NB4 (cell line): ENCODE results near the gene METTL5.

Source experiments
- MYC ChIP-seq: IDR thresholded peaks from 2 replicates; pipeline ENCODE4 v1.6.1; 2011; ENCODE audit warnings: low read depth, low read length
- POLR2A ChIP-seq: IDR thresholded peaks from 2 replicates; pipeline ENCODE4 v1.6.1; 2011; ENCODE audit warnings: mild to moderate bottlenecking; ENCODE audit not compliant: insufficient read length; ENCODE audit errors: extremely low read depth
- TF ChIP-seq, protein P1 (sequence below): IDR thresholded peaks from 2 replicates; pipeline ENCODE4 v1.6.1; 2011; ENCODE audit warnings: low read depth, low read length
- TF ChIP-seq, protein P2 (sequence below): IDR thresholded peaks from one replicate; pipeline ENCODE4 v1.5.1; 2012; ENCODE audit warnings: low read depth, low read length

DNA sequence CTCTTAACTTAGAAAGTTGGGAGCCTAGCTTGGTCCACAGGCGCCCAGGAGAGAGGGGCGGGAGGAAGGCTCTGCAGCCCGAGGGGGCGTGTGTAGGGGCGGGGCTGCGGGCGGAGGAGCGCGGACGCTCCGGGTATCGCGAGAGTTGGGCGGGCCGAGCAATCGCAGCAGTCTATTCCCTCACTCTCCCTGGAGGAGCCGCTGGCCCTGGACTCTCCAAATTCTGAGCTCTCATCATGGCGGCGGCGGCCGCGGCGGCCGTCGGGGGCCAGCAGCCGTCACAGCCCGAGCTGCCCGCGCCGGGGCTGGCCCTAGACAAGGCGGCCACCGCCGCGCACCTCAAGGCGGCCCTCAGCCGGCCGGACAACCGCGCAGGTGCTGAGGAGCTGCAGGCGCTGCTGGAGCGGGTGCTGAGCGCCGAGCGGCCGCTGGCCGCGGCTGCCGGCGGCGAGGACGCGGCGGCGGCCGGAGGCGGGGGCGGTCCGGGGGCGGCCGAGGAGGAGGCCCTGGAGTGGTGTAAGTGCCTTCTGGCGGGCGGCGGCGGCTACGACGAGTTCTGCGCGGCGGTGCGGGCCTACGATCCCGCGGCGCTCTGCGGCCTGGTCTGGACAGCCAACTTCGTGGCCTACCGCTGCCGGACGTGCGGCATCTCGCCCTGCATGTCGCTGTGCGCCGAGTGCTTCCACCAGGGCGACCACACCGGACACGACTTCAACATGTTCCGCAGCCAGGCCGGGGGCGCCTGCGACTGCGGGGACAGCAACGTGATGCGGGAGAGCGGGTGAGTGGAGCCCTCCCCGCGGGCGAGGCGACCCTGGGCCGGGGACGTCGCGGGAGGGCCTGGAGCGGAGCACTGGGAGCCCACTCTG, 2.8 kb upstream of the METTL5 start, which contains the start of gene UBR3:
- TF ChIP-seq, protein P1, sequence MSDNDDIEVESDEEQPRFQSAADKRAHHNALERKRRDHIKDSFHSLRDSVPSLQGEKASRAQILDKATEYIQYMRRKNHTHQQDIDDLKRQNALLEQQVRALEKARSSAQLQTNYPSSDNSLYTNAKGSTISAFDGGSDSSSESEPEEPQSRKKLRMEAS, result no peak; the same call in 1 of the 2 replicates
- TF ChIP-seq, protein P2, sequence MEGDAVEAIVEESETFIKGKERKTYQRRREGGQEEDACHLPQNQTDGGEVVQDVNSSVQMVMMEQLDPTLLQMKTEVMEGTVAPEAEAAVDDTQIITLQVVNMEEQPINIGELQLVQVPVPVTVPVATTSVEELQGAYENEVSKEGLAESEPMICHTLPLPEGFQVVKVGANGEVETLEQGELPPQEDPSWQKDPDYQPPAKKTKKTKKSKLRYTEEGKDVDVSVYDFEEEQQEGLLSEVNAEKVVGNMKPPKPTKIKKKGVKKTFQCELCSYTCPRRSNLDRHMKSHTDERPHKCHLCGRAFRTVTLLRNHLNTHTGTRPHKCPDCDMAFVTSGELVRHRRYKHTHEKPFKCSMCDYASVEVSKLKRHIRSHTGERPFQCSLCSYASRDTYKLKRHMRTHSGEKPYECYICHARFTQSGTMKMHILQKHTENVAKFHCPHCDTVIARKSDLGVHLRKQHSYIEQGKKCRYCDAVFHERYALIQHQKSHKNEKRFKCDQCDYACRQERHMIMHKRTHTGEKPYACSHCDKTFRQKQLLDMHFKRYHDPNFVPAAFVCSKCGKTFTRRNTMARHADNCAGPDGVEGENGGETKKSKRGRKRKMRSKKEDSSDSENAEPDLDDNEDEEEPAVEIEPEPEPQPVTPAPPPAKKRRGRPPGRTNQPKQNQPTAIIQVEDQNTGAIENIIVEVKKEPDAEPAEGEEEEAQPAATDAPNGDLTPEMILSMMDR, result no peak
- TF ChIP-seq POLR2A, result peak; percentile 71
- TF ChIP-seq MYC, result no peak
